NCI-H510A (cell line): ENCODE measurements around the gene TSC22D3.
A peak's percentile ranks its signal among the peaks of the same experiment; 100 is the strongest.
"Not testable (repeated sequence)": the region's sequence is repeated elsewhere in the genome, so short reads cannot be mapped to it uniquely, and the experiment has no call there.

Source experiments
- DNase-seq: peaks from one replicate; lab custom pipeline; 2025; lab: John Stamatoyannopoulos, UW

TSC22D3 gene

GRCh38 chrX:107682256-107682655, 93.3 kb downstream of the TSC22D3 start:
- no peak for DNase-seq

GRCh38 chrX:107678957-107679740, 96.4 kb downstream of the TSC22D3 start:
- no peak for DNase-seq

- no peak for DNase-seq
Observed at GRCh38 chrX:107677909-107678308, 97.7 kb downstream of the TSC22D3 start.

- DNase-seq, result no peak
Observed at GRCh38 chrX:107677501-107677901, 98.1 kb downstream of the TSC22D3 start.

GRCh38 chrX:107676559-107677378, 98.8 kb downstream of the TSC22D3 start:
- DNase-seq, result peak; percentile 45

GRCh38 chrX:107675823-107676555, 99.6 kb downstream of the TSC22D3 start:
- no peak for DNase-seq

GRCh38 chrX:107675365-107675654, 100.3 kb downstream of the TSC22D3 start:
- no peak for DNase-seq

GRCh38 chrX:107674480-107675364, 100.9 kb downstream of the TSC22D3 start:
- no peak for DNase-seq

- no peak for DNase-seq
Observed at GRCh38 chrX:107673933-107674479, 101.6 kb downstream of the TSC22D3 start.

- no peak for DNase-seq
Observed at GRCh38 chrX:107673431-107673830, 102.2 kb downstream of the TSC22D3 start.

GRCh38 chrX:107672955-107673378, 102.6 kb downstream of the TSC22D3 start:
- DNase-seq, result peak; percentile 26

- DNase-seq, result not testable (repeated sequence)
Observed at GRCh38 chrX:107671256-107671655, 104.3 kb downstream of the TSC22D3 start.

- DNase-seq, result no peak
Observed at GRCh38 chrX:107669885-107670628, 105.5 kb downstream of the TSC22D3 start.

GRCh38 chrX:107669261-107669660, 106.3 kb downstream of the TSC22D3 start:
- no peak for DNase-seq

GRCh38 chrX:107668710-107669109, 106.9 kb downstream of the TSC22D3 start:
- not testable (repeated sequence) for DNase-seq

GRCh38 chrX:107667426-107667825, 108.2 kb downstream of the TSC22D3 start:
- no peak for DNase-seq

- no peak for DNase-seq
Observed at GRCh38 chrX:107666931-107667330, 108.7 kb downstream of the TSC22D3 start.
